Spleen (tissue), 11 donors: ENCODE results near the gene STK26. TPM values are rescaled to one million over a fixed set of nuclear protein-coding genes. Genes with fewer than 3 reads are reported as not detected.

Experiments
- DNase-seq: peaks from one replicate; pipeline ENCODE4 v3.0.0-alpha.2; 2020
- H3K27ac ChIP-seq, 8 donors: fragments of 200-600 bp; sonication (generic) in 7 of 8; 1 replicate in 4 of 8; 2 replicates in 4 of 8; pipeline versions ENCODE4 v1.5.0 to v1.8.0; 2016 to 2021; ENCODE audit warnings: inconsistent platforms in 4 of 8, mild to moderate bottlenecking in 4 of 8, moderate library complexity in 1 of 8
- H3K27me3 ChIP-seq, 7 donors: fragments of 200-600 bp; sonication (generic) in 6 of 7; replicated peaks in 1 of 7; 1 replicate in 4 of 7; 2 replicates in 3 of 7; pipeline versions ENCODE4 v1.5.0 to v1.8.0; 2016 to 2021; ENCODE audit warnings: inconsistent platforms in 3 of 7, mild to moderate bottlenecking in 1 of 7
- H3K36me3 ChIP-seq, 6 donors: fragments of 200-600 bp; sonication (generic) in 5 of 6; 1 replicate in 4 of 6; 2 replicates in 2 of 6; pipeline versions ENCODE4 v1.5.0 to v1.8.0; 2016 to 2021; ENCODE audit warnings: inconsistent platforms in 2 of 6
- H3K4me1 ChIP-seq, 6 donors: fragments of 200-600 bp; sonication (generic) in 5 of 6; 1 replicate in 3 of 6; 2 replicates in 3 of 6; pipeline versions ENCODE4 v1.5.0 to v1.8.0; 2016 to 2021; ENCODE audit warnings: inconsistent platforms in 3 of 6
- H3K4me3 ChIP-seq, 8 donors: fragments of 200-600 bp; sonication (generic) in 7 of 8; 1 replicate in 4 of 8; 2 replicates in 4 of 8; pipeline versions ENCODE4 v1.5.0 to v1.8.0; 2016 to 2021; ENCODE audit warnings: inconsistent platforms in 4 of 8, mild to moderate bottlenecking in 4 of 8, moderate library complexity in 2 of 8
- H3K9me3 ChIP-seq, 8 donors: fragments of 200-600 bp; sonication (generic) in 7 of 8; 1 replicate in 4 of 8; 2 replicates in 4 of 8; pipeline versions ENCODE4 v1.5.0 to v1.8.0; 2016 to 2021; ENCODE audit warnings: inconsistent platforms in 4 of 8
- CTCF ChIP-seq, 11 experiments: fragments of 200-600 bp in 7 of 11; fragments of 450-650 bp in 4 of 11; sonication (generic) in 4 of 11; IDR thresholded peaks in 8 of 11; conservative IDR thresholded peaks in 3 of 11; 1 replicate in 7 of 11; 2 replicates in 4 of 11; pipeline versions ENCODE4 v1.4.0 to v1.8.0; 2016 to 2021; ENCODE audit warnings: antibody characterized with exemption in 11 of 11, inconsistent platforms in 4 of 11, mild to moderate bottlenecking in 1 of 11
- POLR2A ChIP-seq, 3 donors: fragments of 450-650 bp; IDR thresholded peaks; one replicate each; pipeline ENCODE4 v1.5.1; 2017; ENCODE audit warnings: antibody characterized with exemption in 3 of 3, mild to moderate bottlenecking in 1 of 3
- POLR2AphosphoS5 ChIP-seq, 3 donors: sonication (generic); formaldehyde crosslinking; IDR thresholded peaks; one replicate each; pipeline ENCODE4 v1.5.1; 2017; ENCODE audit warnings: antibody characterized with exemption in 3 of 3
- WGBS, 5 donors: extraction: QIAGEN DNeasy Blood & Tissue Kit in 3 of 5; methylation state at CpG; one replicate each; pipeline versions ENCODE4 v1.1.5 to v1.1.7; 2013 to 2018; 5-methylcytosine and 5-hydroxymethylcytosine counted together
- intact Hi-C: fragments of 100-400 bp; cut with DNase I; formaldehyde crosslinking; loops from one replicate; pipeline ENCODE4 v1.15.0; 2023; ENCODE audit warnings: low total_unique reads
- polyA plus RNA-seq, 3 donors: library from polyadenylated mRNA; stranded (reverse); fragments of 200-250 nt; gene quantifications; one replicate each; pipeline ENCODE4 v1.2.1, GENCODE V29; 2013
- total RNA-seq, 7 donors: library from RNA; depleted of rRNA in 3 of 7; stranded (reverse); fragments of >200 nt in 3 of 7; fragmentation: NEBNext Ultra II Directional in 4 of 7; extraction: Animal tissue kit (Norgen Biotek cat#: 25700) in 4 of 7; gene quantifications; one replicate each; pipeline versions ENCODE4 v1.1.0 to v1.2.1, GENCODE V29; 2016 to 2021
- donor health status: healthy with polysubstance abuse.
- donor health status: DM: no; HTN: no; CAD: no; lungs with moderate emphysema.
- donor health status: DM: no; HTN: no; CAD: no.
- donor health status: Bipolar disorder and iron deficiency.
- donor health status: healthy.
- donor health status: DM: no; HTN: no; CAD: no.
- donor health status: DM: yes; HTN: yes; CAD: no.

The STK26 gene
- total and polyA plus RNA-seq, 10 donors = 13.4 to 24.4 (median 19.0) TPM

DNA sequence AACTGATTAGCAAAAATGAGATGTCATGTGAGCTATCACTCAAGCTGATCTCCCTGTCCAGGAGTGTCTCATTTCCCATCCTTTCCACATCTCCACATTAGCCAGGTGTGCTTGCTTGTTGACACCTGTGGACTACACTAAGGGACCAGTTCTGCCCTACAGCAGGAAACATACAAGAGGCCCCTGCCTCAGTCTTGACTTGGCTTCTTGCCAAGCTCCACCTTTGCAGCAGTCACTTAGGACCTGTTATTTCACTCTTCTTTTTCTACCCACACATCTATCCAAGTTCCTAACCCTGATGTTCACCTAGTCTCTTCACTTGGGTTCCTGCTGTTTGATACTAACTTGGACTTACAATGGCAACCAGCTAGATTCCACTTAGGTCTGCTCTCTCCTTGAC is 91.5 kb downstream of the STK26 start:
- H3K27ac ChIP-seq = no peak overlapping the region
- peaks cover 0 to 9% (median 0%) of the 10 kb centered on the region in 7 donors for H3K27me3 ChIP-seq
- intact Hi-C loops = loop anchor here (5.0 kb wide), 1 partner anchor 227 kb away; no protein-coding TSS in a partner anchor

DNA sequence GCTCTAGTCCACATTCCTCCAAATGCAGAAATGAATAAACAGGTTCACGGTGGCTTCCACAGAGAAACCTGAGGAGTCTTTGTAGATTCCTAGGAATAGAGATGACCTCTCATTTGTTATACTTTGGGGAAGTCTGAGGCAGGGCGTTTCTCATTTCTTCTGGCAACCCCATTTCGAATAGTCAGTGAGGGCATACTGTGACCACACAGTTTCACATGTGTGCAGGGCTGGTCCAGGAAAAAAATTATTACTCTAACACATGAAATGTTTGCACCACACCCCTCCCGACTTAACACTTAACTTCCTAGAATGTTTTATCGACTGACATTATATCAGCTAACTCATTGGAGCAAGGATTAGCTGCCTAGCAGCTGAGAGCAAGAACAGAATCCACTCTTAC is 92.7 kb downstream of the STK26 start:
- Histone ChIP-seq H3K27me3 (peaks cover 0 to 9% (median 0%) of the 10 kb centered on the region in 7 donors), H3K36me3 (no peaks in the 10 kb centered on the region), H3K4me1 (no peaks in the 10 kb centered on the region), H3K4me3 (no peak overlapping the region), H3K9me3 (no peaks in the 10 kb centered on the region), H3K27ac (no peak overlapping the region)
- intact Hi-C loops = no loop called here
- WGBS, 5 donors = 63 to 83% (median 79%) methylated on average over 5 of the region's 5 CpGs
- no peak for DNase-seq
- TF ChIP-seq CTCF (IDR thresholded peaks at IDR 0.05 in 8 of 11, conservative IDR thresholded peaks at IDR 0.05 in 3 of 11) (no peak), POLR2A (IDR thresholded peaks at IDR 0.05) (no peak), POLR2AphosphoS5 (IDR thresholded peaks at IDR 0.05) (no peak)

More for the DNA sequence above, 91.5 kb downstream of the STK26 start:
- DNase-seq = no peak
- TF ChIP-seq POLR2A (IDR thresholded peaks at IDR 0.05) (no peak), POLR2AphosphoS5 (IDR thresholded peaks at IDR 0.05) (no peak), CTCF (IDR thresholded peaks at IDR 0.05 in 8 of 11, conservative IDR thresholded peaks at IDR 0.05 in 3 of 11) (no peak)
- Histone ChIP-seq H3K4me1 (no peaks in the 10 kb centered on the region), H3K4me3 (no peak overlapping the region), H3K36me3 (no peaks in the 10 kb centered on the region), H3K9me3 (no peaks in the 10 kb centered on the region)

DNA sequence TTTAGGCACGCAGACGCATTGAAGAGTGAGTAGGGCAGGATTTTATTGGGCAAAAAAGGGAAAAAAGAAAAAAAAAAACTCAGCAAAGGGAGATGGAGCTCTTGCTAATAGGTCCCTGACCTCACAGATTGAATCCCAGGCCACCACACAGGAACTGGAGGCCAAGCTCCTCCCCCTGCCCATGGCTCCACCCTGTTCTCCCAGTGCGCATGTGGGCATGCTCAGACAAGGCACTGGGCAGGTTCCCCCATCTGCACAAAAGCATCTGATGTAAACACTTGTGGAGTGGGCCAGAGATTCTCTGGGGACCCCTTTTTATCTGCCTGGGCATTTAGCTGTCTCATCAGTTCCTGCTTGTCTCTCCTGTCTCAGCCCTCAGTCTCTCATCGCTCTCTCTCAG is 95.3 kb downstream of the STK26 start:
- TF ChIP-seq CTCF (IDR thresholded peaks at IDR 0.05 in 8 of 11, conservative IDR thresholded peaks at IDR 0.05 in 3 of 11) (no peak), POLR2AphosphoS5 (IDR thresholded peaks at IDR 0.05) (no peak), POLR2A (IDR thresholded peaks at IDR 0.05) (no peak)
- Histone ChIP-seq H3K27me3 (peaks cover 0 to 9% (median 0%) of the 10 kb centered on the region in 7 donors), H3K36me3 (no peaks in the 10 kb centered on the region), H3K27ac (no peak overlapping the region), H3K4me1 (no peaks in the 10 kb centered on the region), H3K9me3 (no peaks in the 10 kb centered on the region), H3K4me3 (no peak overlapping the region)
- 86 to 100% (median 98%) methylated on average over 4 of the region's 4 CpGs for WGBS, 5 donors
- DNase-seq = no peak
- intact Hi-C loops = no loop called here

DNA sequence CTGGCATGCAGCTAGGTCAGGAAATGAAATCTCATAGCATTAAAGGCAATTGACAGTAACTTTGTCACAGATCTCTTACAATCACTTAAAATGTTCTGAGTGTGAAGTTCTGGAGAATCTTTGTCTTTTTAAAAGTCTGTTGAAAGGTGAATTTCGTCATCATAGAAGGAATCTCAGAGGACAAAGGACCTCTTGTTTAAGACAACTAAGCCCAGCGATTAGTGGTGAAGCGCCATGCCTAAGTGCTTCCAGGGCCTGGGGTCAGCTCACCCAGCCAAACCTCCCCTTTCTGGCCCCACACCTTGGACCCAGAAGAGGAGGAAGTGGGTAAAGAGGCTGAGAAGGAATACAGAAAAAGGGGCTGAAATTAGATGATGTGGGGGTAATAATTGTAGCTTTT is 96.2 kb downstream of the STK26 start:
- 65 to 90% (median 75%) methylated on average over 3 of the region's 3 CpGs for WGBS, 5 donors

More for the DNA sequence above, 96.2 kb downstream of the STK26 start:
- Histone ChIP-seq H3K27ac (no peak overlapping the region), H3K27me3 (peaks cover 0 to 9% (median 0%) of the 10 kb centered on the region in 7 donors), H3K4me1 (no peaks in the 10 kb centered on the region), H3K36me3 (no peaks in the 10 kb centered on the region), H3K4me3 (no peak overlapping the region), H3K9me3 (no peaks in the 10 kb centered on the region)
- intact Hi-C loops = no loop called here
- no peak for DNase-seq
- TF ChIP-seq CTCF (IDR thresholded peaks at IDR 0.05 in 8 of 11, conservative IDR thresholded peaks at IDR 0.05 in 3 of 11) (no peak), POLR2A (IDR thresholded peaks at IDR 0.05) (no peak), POLR2AphosphoS5 (IDR thresholded peaks at IDR 0.05) (no peak)
